Epithelial cell of prostate (primary cell): ENCODE measurements around the gene RDH11.
"Not testable (repeated sequence)": the region's sequence is repeated elsewhere in the genome, so short reads cannot be mapped to it uniquely, and the experiment has no call there.

ENCODE experiments used
- DNase-seq: peaks from one replicate; pipeline ENCODE4 v3.0.0-alpha.2; 2011; ENCODE audit warnings: low read depth, low spot score
- H3K27ac ChIP-seq: fragments of 450-650 bp; 2 replicates; pipeline ENCODE4 v1.5.1; 2017; ENCODE audit warnings: mild to moderate bottlenecking

RDH11 gene

GRCh38 chr14:67705211-67705610, 9.6 kb upstream of the RDH11 start:
- DNase-seq, result no peak
- peak overlapping the region; percentile 41 for H3K27ac ChIP-seq

- DNase-seq, result no peak
Observed at GRCh38 chr14:67704484-67705089, 9.0 kb upstream of the RDH11 start.

GRCh38 chr14:67703997-67704396, 8.4 kb upstream of the RDH11 start:
- H3K27ac ChIP-seq, result no peak overlapping the region
- no peak for DNase-seq

More at GRCh38 chr14:67704484-67705089, 9.0 kb upstream of the RDH11 start:
- peak overlapping the region; percentile 41 for H3K27ac ChIP-seq

- H3K27ac ChIP-seq, DNase-seq: not testable (repeated sequence)
Observed at GRCh38 chr14:67701492-67701891, 5.9 kb upstream of the RDH11 start, which contains the start of gene RDH12. Gene RDH12, plus strand, starts transcription at chr14:67701886. Its CDS starts 20,757 bp downstream, at chr14:67722643.

GRCh38 chr14:67698179-67698578, 2.6 kb upstream of the RDH11 start:
- no peak for DNase-seq
- H3K27ac ChIP-seq, result no peak overlapping the region

GRCh38 chr14:67697006-67697405, 1.4 kb upstream of the RDH11 start:
- no peak overlapping the region for H3K27ac ChIP-seq
- DNase-seq, result no peak

- peak; percentile 89 for DNase-seq
- H3K27ac ChIP-seq, result peak overlapping the region; percentile 95
Observed at GRCh38 chr14:67694791-67695393, 672 bp downstream of the RDH11 start.

- no peak for DNase-seq
- H3K27ac ChIP-seq, result no peak overlapping the region
Observed at GRCh38 chr14:67690011-67690410, 5.6 kb downstream of the RDH11 start.

- no peak overlapping the region for H3K27ac ChIP-seq
- no peak for DNase-seq
Observed at GRCh38 chr14:67683842-67684241, 11.7 kb downstream of the RDH11 start.

GRCh38 chr14:67680941-67681340, 14.6 kb downstream of the RDH11 start:
- H3K27ac ChIP-seq, result peak overlapping the region; percentile 54
- DNase-seq, result no peak

- peak; percentile 59 for DNase-seq
- peak overlapping the region; percentile 54 for H3K27ac ChIP-seq
Observed at GRCh38 chr14:67680121-67680602, 15.4 kb downstream of the RDH11 start.

- no peak overlapping the region for H3K27ac ChIP-seq
- no peak for DNase-seq
Observed at GRCh38 chr14:67679006-67679405, 16.6 kb downstream of the RDH11 start.

- no peak for DNase-seq
- peak overlapping the region; percentile 82 for H3K27ac ChIP-seq
Observed at GRCh38 chr14:67675219-67675582, 20.4 kb downstream of the RDH11 start.

GRCh38 chr14:67674480-67675218, 20.9 kb downstream of the RDH11 start, which contains the start of gene VTI1B:
Gene VTI1B, minus strand, starts transcription at chr14:67674632. Its CDS starts 143 bp downstream, at chr14:67674489.
- DNase-seq, result no peak
- H3K27ac ChIP-seq, result peak within 1 kb of the TSS; percentile 82

- DNase-seq, result no peak
- peak overlapping the region; percentile 82 for H3K27ac ChIP-seq
Observed at GRCh38 chr14:67674139-67674479, 21.5 kb downstream of the RDH11 start.

GRCh38 chr14:67673451-67673850, 22.1 kb downstream of the RDH11 start:
- peak overlapping the region; percentile 82 for H3K27ac ChIP-seq
- DNase-seq, result no peak

GRCh38 chr14:67668559-67668958, 27.0 kb downstream of the RDH11 start:
- DNase-seq, result no peak
- no peak overlapping the region for H3K27ac ChIP-seq

GRCh38 chr14:67666750-67667449, 28.7 kb downstream of the RDH11 start:
- no peak overlapping the region for H3K27ac ChIP-seq
- DNase-seq, result no peak

- H3K27ac ChIP-seq, result peak overlapping the region; percentile 7
- DNase-seq, result no peak
Observed at GRCh38 chr14:67665868-67666267, 29.7 kb downstream of the RDH11 start.

- peak overlapping the region; percentile 75 for H3K27ac ChIP-seq
- peak; percentile 45 for DNase-seq
Observed at GRCh38 chr14:67663633-67664032, 31.9 kb downstream of the RDH11 start.
